Adipose tissue (tissue), 3 donors: ENCODE measurements around the gene ZMPSTE24. TPM values are rescaled to one million over a fixed set of nuclear protein-coding genes. Genes with fewer than 3 reads are reported as not detected.

Experiments used
- H3K27ac ChIP-seq: one replicate; pipeline ENCODE4 v1.5.1; 2013; ENCODE audit warnings: low read depth, low read length
- WGBS, 3 donors: extraction: QIAGEN DNeasy Blood & Tissue Kit; methylation state at CpG; one replicate each; pipeline ENCODE4 v1.1.7; 2013; 5-methylcytosine and 5-hydroxymethylcytosine counted together
- polyA plus RNA-seq, 3 donors: library from polyadenylated mRNA; stranded (reverse); fragments of 200-250 nt; gene quantifications; one replicate each; pipeline ENCODE4 v1.2.3, GENCODE V29; 2013
- donor health status: healthy with polysubstance abuse.
- donor health status: Bipolar disorder and iron deficiency.
- donor health status: healthy.

Gene ZMPSTE24
- polyA plus RNA-seq, 3 donors: 10.3 to 16.2 (median 14.7) TPM

DNA sequence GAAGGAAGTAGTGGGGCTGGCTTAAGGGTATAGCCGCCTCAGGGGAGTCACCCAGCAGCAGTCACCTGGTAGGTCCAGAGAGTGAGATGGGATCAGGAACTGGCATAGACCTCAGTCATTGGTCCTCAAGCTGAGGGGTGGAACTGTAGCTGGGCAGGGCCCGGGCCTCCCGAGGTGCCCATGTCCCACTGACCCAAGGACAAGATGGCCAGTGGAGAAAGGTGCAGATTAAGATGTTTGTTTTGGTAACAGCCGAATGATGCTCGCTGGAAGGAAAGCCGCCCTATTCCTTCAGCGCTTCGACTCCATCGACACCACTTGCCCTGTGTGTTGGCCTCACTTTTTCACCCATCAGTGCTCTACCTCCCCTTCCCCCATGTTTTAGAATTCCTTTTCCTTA is 42.6 kb downstream of the ZMPSTE24 start:
- 90 to 96% (median 93%) methylated on average over 9 of the region's 9 CpGs for WGBS, 3 donors
- no peak overlapping the region for H3K27ac ChIP-seq

DNA sequence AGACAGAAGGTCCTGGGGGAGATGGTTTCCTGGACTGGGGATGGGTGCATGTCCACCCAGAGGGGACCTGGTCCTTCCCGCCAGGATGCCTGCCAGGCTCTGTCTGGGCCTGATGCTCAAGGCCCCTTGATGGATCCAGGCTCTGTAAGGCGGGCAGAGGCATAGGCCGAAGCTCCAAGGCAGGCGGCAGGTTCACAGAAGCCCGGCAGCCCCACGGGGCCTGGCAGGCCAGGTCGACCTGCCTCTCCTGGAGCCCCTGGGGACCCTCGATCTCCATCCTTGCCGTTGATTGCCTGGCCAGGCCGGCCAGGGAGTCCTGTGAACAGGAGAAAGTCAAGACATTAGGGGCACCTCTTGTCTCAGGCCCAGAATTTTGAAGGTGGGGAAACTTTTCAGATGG is 43.0 kb downstream of the ZMPSTE24 start:
- H3K27ac ChIP-seq: no peak overlapping the region
- 85 to 94% (median 92%) methylated on average over 10 of the region's 10 CpGs for WGBS, 3 donors

DNA sequence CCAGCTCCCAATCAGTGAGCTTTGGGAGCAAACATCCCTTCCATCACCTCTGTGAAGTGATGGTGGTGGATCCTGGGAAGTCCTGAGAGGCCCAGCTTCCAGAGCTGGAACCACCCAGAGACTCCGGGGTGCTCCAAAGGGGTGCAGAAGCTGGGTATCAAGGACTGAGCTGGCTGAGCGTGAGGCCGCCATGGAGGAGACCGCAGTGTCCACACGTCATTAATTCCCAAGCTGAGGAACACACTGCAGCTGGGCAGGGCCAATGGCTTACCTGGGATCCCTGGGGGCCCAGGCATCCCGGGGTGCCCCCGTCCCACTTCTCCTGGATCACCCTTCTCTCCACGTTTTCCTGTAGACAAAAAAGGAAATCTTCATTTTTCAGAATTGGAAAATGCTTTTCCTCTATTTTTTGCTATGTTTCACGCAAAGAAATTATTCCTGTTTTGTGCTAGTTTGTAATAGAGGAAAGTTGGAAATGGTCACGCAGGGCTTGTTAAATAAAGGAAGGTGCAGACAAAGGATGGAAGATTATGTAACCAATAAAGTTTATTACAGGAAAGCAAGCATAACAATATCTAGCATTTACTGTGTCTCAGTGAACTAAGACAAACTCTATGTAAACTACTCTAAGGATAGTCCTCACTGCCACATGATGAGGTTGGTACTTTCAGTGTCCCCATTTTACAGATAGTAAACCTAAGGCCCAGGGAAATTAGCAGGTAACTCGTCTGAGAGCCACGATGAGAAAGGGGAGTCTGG is 43.7 kb downstream of the ZMPSTE24 start:
- H3K27ac ChIP-seq: no peak overlapping the region
- WGBS, 3 donors: 84 to 92% (median 88%) methylated on average over 12 of the region's 12 CpGs

DNA sequence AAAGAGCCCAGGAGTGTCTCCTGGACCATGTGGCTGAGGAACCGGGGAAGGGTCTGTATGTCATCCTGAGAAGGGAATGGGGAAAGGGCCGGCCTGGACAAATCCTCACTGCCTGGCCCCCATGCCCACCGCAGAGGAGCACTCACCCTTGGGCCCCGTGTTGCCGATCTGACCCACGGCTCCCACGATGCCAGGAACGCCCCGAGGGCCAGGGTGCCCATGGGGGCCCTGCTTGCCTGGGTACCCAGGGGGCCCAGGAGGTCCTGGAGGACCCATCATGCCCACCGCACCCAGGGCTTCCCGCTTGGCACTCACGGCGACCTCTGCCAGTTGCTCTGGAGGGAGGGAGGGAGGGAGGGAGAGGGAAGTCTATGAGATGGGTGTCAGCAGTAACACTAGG is 44.4 kb downstream of the ZMPSTE24 start:
- H3K27ac ChIP-seq: no peak overlapping the region
- WGBS, 3 donors: 90 to 92% (median 91%) methylated on average over 8 to 13 of the region's 13 CpGs

DNA sequence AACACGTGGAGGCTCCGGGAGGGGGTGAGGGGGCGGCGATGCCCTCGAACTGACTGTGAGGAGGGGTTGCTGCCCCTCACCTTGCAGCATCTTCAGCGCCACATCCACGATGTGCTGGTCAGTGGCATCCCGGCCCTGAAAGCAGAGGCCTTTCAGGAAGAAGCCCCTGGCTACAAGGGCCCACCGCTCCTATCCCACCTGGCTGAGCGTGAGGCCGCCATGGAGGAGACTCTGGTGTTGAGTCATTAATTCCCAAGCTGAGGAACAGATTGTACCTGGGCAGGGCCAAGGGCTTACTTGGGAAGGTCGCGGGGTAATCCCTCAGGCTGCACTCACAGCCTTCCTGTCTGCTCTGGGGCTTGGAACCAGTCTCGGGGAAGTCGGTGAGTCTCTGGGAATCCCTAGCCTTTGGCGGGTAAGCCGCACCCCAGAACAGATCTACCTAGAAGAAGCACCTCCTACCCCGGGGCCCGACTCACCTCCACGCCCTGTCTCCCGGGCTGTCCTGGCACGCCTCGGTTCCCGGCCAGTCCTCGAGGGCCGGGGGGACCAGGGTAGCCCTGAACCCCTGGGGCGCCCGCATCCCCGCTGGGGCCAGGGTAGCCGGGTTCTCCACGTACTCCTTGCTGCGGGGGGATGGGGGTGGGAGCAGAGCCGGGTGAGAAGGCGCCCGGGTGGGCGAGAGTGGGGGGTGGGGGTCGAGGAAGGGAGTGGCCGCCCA is 45.2 kb downstream of the ZMPSTE24 start:
- 76 to 86% (median 84%) methylated on average over 29 to 38 of the region's 38 CpGs for WGBS, 3 donors
- H3K27ac ChIP-seq: no peak overlapping the region

DNA sequence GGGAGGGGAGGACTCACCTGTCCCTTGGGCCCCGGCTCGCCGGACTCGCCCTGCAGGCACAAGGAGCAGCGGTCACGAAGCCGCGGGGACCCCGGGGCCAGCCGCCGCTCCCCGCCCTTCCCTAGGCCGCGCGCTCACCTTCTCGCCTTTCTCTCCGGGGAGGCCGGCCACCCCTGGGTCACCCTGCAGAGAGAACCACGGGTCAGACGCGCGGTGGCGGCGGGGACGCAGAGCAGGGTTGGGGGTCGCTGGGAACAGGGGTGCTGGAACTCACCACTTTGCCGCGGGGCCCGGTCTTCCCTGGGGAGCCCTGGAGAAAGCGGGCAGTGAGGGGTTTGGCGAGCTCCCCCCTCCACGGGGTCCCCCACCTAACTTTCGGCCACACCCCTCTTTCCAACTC is 45.8 kb downstream of the ZMPSTE24 start:
- 58 to 82% (median 68%) methylated on average over 23 to 33 of the region's 33 CpGs for WGBS, 3 donors

DNA sequence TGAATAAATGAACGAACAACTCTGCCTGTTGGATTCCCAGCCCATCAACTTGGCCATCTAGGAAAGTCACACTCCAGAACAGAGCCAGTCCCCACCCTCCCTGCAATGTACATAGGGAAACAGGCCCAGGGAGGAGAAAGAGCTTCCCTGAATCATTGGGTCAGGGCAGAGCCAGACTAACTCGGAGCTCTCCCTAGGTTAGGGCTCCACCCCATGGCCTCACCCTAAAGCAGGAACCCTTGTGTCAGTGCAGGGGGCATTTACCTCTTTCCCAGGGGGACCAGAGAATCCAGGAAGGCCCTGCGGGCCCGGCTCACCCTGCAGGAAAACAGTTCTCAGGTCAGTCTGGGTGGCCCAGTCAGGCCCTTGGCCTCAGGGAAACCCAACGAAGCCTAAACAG is 47.4 kb downstream of the ZMPSTE24 start:
- WGBS, 3 donors: 83 to 88% (median 85%) methylated on average over 5 of the region's 5 CpGs
- no peak overlapping the region for H3K27ac ChIP-seq

More for the DNA sequence above, 45.8 kb downstream of the ZMPSTE24 start:
- H3K27ac ChIP-seq: no peak overlapping the region

DNA sequence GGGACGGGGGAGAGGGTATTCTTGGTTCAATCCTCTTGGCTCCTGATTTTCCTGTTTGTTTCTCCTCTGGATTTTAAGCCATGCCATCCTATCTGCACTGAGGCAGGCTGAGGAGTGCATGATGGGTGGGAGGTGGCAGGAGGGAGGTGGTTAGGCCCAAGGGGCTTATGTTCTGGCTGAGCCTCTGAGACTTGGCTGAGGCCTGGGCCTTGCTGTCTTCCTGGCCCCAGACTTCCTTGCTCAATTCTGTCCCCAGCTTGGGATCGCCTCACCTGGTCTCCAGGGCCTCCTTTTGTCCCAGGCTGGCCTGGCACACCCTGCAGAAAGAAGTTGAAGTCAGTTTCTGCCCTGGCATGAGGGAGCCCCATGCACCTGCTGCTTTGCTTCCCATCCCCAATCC is 47.8 kb downstream of the ZMPSTE24 start:
- WGBS, 3 donors: 81 to 86% (median 84%) methylated on average over 2 of the region's 2 CpGs
- no peak overlapping the region for H3K27ac ChIP-seq

DNA sequence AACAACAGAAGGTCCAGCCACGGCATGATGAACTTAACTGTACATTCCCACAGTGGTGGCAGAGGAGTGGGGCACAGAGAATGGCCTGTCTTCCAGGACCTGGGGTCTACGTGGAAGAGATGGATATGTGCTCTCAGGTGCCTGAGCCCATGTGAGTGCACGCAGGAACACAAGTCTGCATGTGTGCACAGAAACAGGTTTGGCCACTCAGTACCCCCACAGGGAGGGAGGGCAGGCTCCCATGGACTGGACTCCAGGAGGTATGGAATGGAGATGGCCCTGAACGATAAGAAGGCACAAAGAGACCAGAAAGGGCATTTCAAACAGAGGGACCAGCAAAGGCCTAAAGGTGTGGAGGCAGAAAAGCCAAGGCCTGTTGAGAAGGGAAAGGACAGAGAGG is 48.3 kb downstream of the ZMPSTE24 start:
- WGBS, 3 donors: 68 to 91% (median 83%) methylated on average over 4 of the region's 4 CpGs
- H3K27ac ChIP-seq: no peak overlapping the region

DNA sequence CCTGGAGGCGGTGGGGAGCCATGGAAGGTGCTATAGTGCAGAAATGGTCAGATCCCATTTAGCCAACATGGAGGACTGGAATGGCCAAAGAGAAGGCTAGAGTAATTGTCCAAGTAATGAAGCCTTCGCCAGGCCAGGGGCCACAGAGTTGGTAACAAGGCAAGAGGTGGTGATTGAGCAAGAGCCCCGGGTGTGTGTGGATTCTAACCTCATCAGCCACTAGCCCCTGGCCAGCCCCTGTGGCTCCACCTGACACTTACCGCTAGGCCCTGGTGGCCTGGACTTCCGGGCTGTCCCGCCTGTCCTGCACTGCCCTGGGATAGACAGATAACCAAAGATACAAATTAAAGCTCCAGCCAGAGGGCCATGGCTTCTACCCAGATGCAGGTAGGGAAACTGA is 49.1 kb downstream of the ZMPSTE24 start:
- 89 to 91% (median 90%) methylated on average over 6 of the region's 6 CpGs for WGBS, 3 donors
- no peak overlapping the region for H3K27ac ChIP-seq

DNA sequence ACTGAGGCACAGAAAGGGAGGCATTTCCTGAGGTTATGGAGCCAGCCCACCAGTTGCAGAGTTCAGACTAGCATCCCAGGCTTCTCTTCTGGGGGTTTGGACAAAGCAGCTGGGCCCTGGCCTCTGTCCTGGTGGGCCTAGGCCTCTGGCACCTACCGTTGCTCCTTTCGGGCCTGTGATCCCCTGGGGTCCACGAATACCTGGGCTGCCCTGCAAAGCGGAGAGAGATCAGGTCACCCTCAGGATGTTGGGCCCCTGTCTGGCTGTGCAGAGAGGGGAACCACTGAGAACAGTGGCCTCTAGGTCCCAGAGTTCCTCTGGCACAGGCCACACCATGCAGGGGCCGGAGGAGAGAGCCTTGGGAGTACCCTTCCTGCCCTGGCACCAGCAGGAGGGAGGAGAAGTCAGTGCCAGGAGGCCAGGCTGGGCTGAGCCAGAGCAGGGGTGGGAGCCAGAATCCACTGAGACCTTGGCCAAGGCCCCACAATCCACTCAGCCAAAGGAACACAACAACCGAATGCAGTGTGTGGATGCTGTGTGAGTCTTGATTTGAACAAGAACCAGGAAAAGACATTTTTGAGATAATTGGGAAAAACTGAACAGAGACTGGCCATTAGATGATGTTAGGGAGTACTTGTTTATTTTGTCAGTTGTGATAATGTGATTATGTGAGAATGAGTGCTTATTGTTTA is 50.1 kb downstream of the ZMPSTE24 start:
- WGBS, 3 donors: 63 to 77% (median 66%) methylated on average over 6 of the region's 6 CpGs
- no peak overlapping the region for H3K27ac ChIP-seq

DNA sequence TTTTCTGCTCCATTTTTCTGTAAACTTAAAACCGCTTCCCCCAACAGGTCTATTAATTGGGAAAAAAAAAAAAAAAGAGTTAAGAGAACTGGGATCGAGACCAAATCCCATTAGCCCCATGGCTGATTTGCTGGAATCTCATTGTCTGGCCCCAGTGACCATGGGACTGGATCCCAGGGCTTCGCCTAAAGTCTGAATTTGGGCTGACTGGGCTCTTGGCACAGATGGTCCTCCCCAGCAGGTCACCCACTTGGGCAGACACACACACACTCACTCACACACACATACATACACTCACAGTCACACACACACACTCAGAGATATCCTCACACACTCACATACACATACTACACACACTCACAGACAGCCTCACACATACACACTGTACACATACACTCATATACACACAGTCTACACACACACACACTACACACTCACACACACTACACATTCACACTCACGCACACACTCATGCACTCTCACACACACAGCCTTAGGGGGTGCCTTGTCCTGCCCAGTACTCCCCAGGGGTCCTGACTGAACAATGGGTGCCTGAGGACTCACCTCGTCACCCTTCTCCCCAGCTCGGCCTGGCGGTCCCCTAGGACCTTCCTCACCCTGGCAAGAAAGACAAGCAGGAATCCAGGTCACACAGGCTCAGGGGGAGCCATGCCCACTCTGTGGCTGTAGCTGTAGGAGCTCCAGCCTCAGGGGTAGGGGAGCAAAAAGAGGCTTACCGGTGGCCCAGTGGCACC is 51.5 kb downstream of the ZMPSTE24 start:
- no peak overlapping the region for H3K27ac ChIP-seq
- WGBS, 3 donors: 75 to 79% (median 78%) methylated on average over 7 to 8 of the region's 8 CpGs

DNA sequence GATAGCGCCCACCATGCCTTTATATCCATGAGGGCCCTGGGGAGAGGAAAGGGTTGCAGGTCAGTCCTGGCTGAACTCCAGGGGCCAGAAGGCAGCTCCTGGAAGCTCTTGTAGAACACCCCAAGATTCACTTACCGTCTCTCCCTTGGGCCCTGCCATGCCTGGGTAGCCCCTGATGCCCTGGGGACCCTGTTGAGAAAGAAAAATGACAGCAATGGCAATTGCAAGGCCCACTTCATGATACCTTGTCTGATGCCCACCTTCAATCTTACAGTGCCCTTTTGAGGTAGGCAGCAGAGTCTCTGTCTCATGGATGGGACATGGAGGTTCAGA is 52.1 kb downstream of the ZMPSTE24 start:
- WGBS, 3 donors: 75 to 100% (median 99%) methylated on average over 2 of the region's 2 CpGs
- no peak overlapping the region for H3K27ac ChIP-seq

DNA sequence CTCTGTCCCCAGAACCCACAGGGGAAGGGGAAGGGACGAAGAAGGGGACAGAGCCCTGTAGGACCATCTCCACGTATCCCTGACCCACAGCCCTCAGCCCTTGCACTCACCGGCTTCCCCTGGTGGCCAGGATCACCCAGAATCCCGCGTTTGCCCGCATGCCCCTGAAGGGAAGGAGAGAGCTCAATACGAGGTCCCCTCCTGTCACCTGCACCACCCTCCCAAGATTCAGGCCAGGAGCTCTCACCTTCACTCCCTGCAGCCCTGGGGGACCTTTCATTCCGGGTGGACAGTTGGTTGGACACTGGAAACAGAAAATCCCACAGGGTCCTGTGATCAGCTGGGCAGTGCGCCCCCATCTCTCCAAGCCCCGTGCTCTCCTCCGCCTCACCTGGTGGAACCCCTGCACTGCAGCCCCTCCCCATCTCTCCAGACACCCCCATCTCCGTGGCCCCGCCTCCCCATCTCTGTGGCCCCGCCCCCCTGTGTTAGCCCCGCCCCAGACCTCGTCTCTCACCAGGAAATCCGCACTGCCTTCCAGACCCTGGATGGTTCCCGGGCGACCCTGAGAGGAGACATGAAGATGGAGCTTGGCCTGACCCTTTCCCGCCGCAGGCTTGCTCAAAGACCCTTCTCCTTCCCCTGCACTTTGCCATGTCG is 53.1 kb downstream of the ZMPSTE24 start:
- 73 to 84% (median 81%) methylated on average over 22 of the region's 22 CpGs for WGBS, 3 donors
- no peak overlapping the region for H3K27ac ChIP-seq

DNA sequence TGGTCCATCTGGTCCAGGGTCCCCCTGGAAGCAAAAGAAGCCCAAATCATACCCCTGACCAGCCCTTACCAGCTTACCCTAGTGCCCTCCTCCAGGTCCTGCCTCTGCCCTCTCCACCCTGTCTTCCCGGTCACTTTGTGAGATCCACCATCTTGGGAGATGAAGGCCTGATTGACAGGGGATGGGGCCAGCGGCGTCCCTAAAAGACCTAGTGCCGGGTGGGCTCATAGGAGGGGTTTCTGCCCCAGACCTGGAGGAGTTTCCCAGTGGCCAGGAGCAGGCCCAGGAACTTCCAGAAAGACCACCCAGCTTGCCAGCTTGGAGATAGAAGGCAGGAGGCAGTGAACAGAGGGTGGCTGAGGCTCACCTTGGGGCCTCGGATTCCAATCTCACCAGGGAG is 53.7 kb downstream of the ZMPSTE24 start:
- 85 to 98% (median 93%) methylated on average over 5 of the region's 5 CpGs for WGBS, 3 donors

DNA sequence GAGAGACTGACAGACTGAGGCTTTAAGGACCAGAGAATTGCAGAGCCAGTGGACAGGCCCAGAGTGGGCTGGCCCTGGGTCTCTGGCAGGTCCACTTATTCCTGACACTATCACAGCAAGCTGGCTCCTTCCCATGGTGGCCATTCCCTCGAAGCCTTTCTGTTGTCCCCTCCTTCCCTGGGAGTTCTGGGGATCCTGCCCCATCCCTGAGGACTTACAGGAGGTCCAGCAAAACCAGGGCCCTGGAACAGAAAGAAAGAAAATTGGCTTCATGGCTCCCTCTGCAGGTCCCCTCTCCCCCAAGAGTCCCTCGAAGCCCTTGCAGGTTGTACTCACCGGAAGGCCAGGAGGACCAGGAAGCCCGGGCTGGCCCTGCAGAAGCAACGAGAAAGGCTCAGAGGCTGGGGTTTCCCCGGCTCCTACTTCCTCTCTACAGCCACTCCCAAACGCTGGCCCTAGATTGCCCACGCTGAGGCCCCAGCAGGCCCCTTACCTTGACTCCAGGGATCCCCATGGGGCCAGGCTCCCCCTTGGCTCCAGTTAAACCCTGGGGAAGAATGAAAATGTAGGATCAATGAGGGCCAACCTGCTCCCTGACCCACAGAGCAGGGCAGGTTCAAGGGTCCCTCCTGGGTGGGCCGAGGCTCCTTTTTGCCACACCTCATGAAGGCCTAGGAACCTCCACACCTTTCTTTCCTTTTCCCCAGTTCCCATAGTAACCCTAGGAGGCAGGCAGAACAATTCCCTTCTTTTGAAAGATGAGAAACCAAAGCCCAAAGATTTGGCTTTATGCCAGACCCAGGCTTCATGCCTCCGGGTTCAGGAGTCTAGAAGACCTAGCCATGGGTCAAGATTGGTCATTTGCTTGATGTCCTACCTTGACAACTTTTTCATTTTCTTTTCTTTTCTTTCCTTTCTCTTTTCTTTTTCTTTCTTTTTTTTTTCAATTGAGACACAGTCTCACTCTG is 54.5 kb downstream of the ZMPSTE24 start:
- no peak overlapping the region for H3K27ac ChIP-seq
- WGBS, 3 donors: 48 to 67% (median 57%) methylated on average over 10 of the region's 10 CpGs

More for the DNA sequence above, 53.7 kb downstream of the ZMPSTE24 start:
- H3K27ac ChIP-seq: no peak overlapping the region

DNA sequence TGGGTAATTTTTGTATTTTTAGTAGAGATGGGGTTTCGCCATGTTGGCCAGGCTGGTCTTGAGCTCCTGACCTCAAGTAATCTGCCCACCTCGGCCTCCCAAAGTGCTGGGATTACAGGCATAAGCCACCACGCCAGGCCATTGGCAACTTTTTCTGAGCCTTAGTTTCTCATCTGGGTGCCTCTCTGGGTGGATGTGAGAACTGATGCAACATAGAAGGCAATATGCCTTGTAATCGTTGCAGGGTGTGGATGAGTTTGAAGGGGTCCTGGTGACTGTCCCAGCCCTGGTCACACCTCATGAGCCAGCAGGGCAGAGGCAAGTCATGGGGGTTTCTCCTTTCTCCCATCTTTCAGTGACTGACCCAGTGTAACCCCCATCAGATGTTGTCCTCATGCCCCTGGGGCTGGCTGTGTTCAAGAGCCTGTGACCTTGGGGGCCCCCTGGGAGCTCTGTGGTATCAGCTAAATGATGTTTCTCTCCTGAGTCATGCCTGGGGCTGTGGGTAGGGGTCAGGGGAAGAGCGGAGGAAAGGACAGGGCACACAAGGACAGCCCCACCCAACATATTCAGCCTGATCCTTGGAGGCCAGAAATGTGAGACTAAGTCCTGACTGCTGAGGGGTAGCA is 55.4 kb downstream of the ZMPSTE24 start:
- 87 to 91% (median 89%) methylated on average over 5 of the region's 5 CpGs for WGBS, 3 donors
- no peak overlapping the region for H3K27ac ChIP-seq
